H9 (cell line): ENCODE data around the gene ZNF587B. TPM values are rescaled to one million over a fixed set of nuclear protein-coding genes. Genes with fewer than 3 reads are reported as not detected.

Experiments
- DNase-seq: peaks from one replicate; pipeline ENCODE4 v3.0.0-alpha.2; 2017
- H2AFZ ChIP-seq: one replicate; pipeline ENCODE4 v1.6.1; 2013; ENCODE audit warnings: mild to moderate bottlenecking, low read length, control low read depth, moderate library complexity
- H2AK5ac ChIP-seq: 2 replicates; pipeline ENCODE4 v1.6.1; 2013; ENCODE audit warnings: low read length, control low read depth, mixed read lengths; ENCODE audit not compliant: insufficient read length
- H2BK120ac ChIP-seq: one replicate; pipeline ENCODE4 v1.6.1; 2013; ENCODE audit warnings: low read depth, mild to moderate bottlenecking, low read length, control low read depth, inconsistent platforms; ENCODE audit not compliant: poor library complexity, severe bottlenecking
- H2BK12ac ChIP-seq: 2 replicates; pipeline ENCODE4 v1.6.1; 2013; ENCODE audit warnings: low read length, control low read depth, mixed read lengths, low read depth; ENCODE audit not compliant: insufficient read length
- H2BK15ac ChIP-seq: 2 replicates; pipeline ENCODE4 v1.6.1; 2013; ENCODE audit warnings: low read depth, low read length, control low read depth
- H2BK20ac ChIP-seq: one replicate; pipeline ENCODE4 v1.6.1; 2013; ENCODE audit warnings: low read depth, mild to moderate bottlenecking, low read length, control low read depth, inconsistent platforms; ENCODE audit not compliant: poor library complexity, severe bottlenecking
- H2BK5ac ChIP-seq: 2 replicates; pipeline ENCODE4 v1.6.1; 2013; ENCODE audit warnings: low read length, control low read depth, mixed read lengths; ENCODE audit not compliant: insufficient read length
- H3K14ac ChIP-seq: 2 replicates; pipeline ENCODE4 v1.6.1; 2013; ENCODE audit warnings: low read length, control low read depth; ENCODE audit not compliant: insufficient read depth
- H3K18ac ChIP-seq: 2 replicates; pipeline ENCODE4 v1.6.1; 2013; ENCODE audit warnings: low read depth, mild to moderate bottlenecking, mixed read lengths, low read length, control low read depth; ENCODE audit not compliant: insufficient read length
- H3K23ac ChIP-seq: 2 replicates; pipeline ENCODE4 v1.6.1; 2013; ENCODE audit warnings: low read length, control low read depth, mixed read lengths, low read depth; ENCODE audit not compliant: insufficient read length
- H3K23me2 ChIP-seq: 2 replicates; pipeline ENCODE4 v1.6.1; 2013; ENCODE audit warnings: low read depth, mild to moderate bottlenecking, mixed read lengths, low read length, control low read depth; ENCODE audit not compliant: insufficient read length, poor library complexity, severe bottlenecking
- H3K27ac ChIP-seq: 2 replicates; pipeline ENCODE4 v1.5.1; 2013; ENCODE audit warnings: low read length, control low read depth, mixed read lengths, low read depth; ENCODE audit not compliant: insufficient read length
- H3K27me3 ChIP-seq: 2 replicates; pipeline ENCODE4 v1.6.1; 2013; ENCODE audit warnings: low read length, control low read depth, inconsistent platforms; ENCODE audit not compliant: insufficient read depth
- H3K4ac ChIP-seq: 2 replicates; pipeline ENCODE4 v1.6.1; 2013; ENCODE audit warnings: low read depth, mild to moderate bottlenecking, control low read depth, inconsistent platforms, low read length, moderate library complexity
- H3K4me1 ChIP-seq: 2 replicates; pipeline ENCODE4 v1.6.1; 2013; ENCODE audit warnings: low read length, control low read depth, inconsistent platforms; ENCODE audit not compliant: insufficient read depth
- H3K4me2 ChIP-seq: 2 replicates; pipeline ENCODE4 v1.6.1; 2013; ENCODE audit warnings: low read length, control low read depth, mixed read lengths; ENCODE audit not compliant: insufficient read length, insufficient read depth
- H3K56ac ChIP-seq: 2 replicates; pipeline ENCODE4 v1.6.1; 2013; ENCODE audit warnings: low read depth, mild to moderate bottlenecking, mixed read lengths, low read length, control low read depth; ENCODE audit not compliant: insufficient read length
- H3K79me1 ChIP-seq: 2 replicates; pipeline ENCODE4 v1.6.1; 2013; ENCODE audit warnings: low read depth, mild to moderate bottlenecking, moderate library complexity, low read length, control low read depth, inconsistent platforms; ENCODE audit not compliant: insufficient read depth, poor library complexity, severe bottlenecking
- H3K79me2 ChIP-seq: 2 replicates; pipeline ENCODE4 v1.6.1; 2013; ENCODE audit warnings: low read length, control low read depth, inconsistent platforms; ENCODE audit not compliant: insufficient read depth
- H3K9ac ChIP-seq: 2 replicates; pipeline ENCODE4 v1.6.1; 2013; ENCODE audit warnings: low read length, control low read depth, mixed read lengths; ENCODE audit not compliant: insufficient read length; ENCODE audit errors: extremely low read depth
- H3K9me3 ChIP-seq: one replicate; pipeline ENCODE4 v1.6.1; 2013; ENCODE audit warnings: low read depth, low read length, inconsistent platforms; ENCODE audit not compliant: control insufficient read depth
- H3T11ph ChIP-seq: one replicate; pipeline ENCODE4 v1.6.1; 2013; ENCODE audit warnings: mild to moderate bottlenecking, low read length, control low read depth, inconsistent platforms
- H4K20me1 ChIP-seq: one replicate; pipeline ENCODE4 v1.6.1; 2013; ENCODE audit not compliant: control insufficient read depth, insufficient read length, insufficient read depth
- H4K5ac ChIP-seq: 2 replicates; pipeline ENCODE4 v1.6.1; 2013; ENCODE audit warnings: low read depth, mild to moderate bottlenecking, mixed read lengths, low read length, control low read depth; ENCODE audit not compliant: insufficient read length
- H4K8ac ChIP-seq: replicated peaks from 2 replicates; pipeline ENCODE4 v1.6.1; 2013; ENCODE audit warnings: low read length, control low read depth, mixed read lengths, low read depth; ENCODE audit not compliant: insufficient read length
- H4K91ac ChIP-seq: 2 replicates; pipeline ENCODE4 v1.6.1; 2013; ENCODE audit warnings: low read depth, mild to moderate bottlenecking, moderate library complexity, mixed read lengths, low read length, control low read depth; ENCODE audit not compliant: insufficient read length
- H3K27ac Mint-ChIP-seq, 3 experiments: 2 replicates in 2 of 3; 3 replicates in 1 of 3; pipeline ENCODE4 v1.8.0; 2020 to 2021; ENCODE audit warnings: mixed read lengths in 3 of 3, mild to moderate bottlenecking in 1 of 3, moderate library complexity in 1 of 3
- H3K27me3 Mint-ChIP-seq: 2 replicates; pipeline ENCODE4 v1.8.0; 2021; ENCODE audit warnings: low read depth, mild to moderate bottlenecking, moderate library complexity, mixed read lengths
- H3K36me3 Mint-ChIP-seq, 3 experiments: 2 replicates in 2 of 3; 3 replicates in 1 of 3; pipeline ENCODE4 v1.8.0; 2020 to 2021; ENCODE audit warnings: low read depth in 3 of 3, mixed read lengths in 3 of 3; ENCODE audit not compliant: insufficient read depth in 1 of 3
- H3K4me1 Mint-ChIP-seq, 2 experiments: 2 replicates each; pipeline ENCODE4 v1.8.0; 2020; ENCODE audit warnings: mixed read lengths in 2 of 2
- H3K4me3 Mint-ChIP-seq, 2 experiments: 2 replicates in 1 of 2; 3 replicates in 1 of 2; pipeline ENCODE4 v1.8.0; 2020 to 2021; ENCODE audit warnings: mild to moderate bottlenecking in 2 of 2, mixed read lengths in 2 of 2, moderate library complexity in 1 of 2
- H3K9me3 Mint-ChIP-seq, 2 experiments: 2 replicates in 1 of 2; 3 replicates in 1 of 2; pipeline ENCODE4 v1.8.0; 2020; ENCODE audit warnings: mild to moderate bottlenecking in 2 of 2, mixed read lengths in 2 of 2, moderate library complexity in 1 of 2
- CTCF ChIP-seq: fragments of 200-600 bp; sonication (generic); conservative IDR thresholded peaks from 3 replicates; pipeline ENCODE4 v1.8.0; 2021; ENCODE audit warnings: antibody characterized with exemption, mild to moderate bottlenecking
- WGBS: extraction: QIAGEN DNeasy Blood & Tissue Kit; methylation state at CpG from one replicate; pipeline ENCODE4 v1.1.7; 2013; ENCODE audit warnings: missing lambda C conversion rate, low lambda C conversion rate, mixed read lengths; ENCODE audit not compliant: insufficient read length; ENCODE audit errors: extremely low coverage; 5-methylcytosine and 5-hydroxymethylcytosine counted together
- total RNA-seq: library from RNA; stranded (reverse); gene quantifications from 2 replicates; pipeline ENCODE4 v1.2.1, GENCODE V29; 2021

The ZNF587B gene
- total RNA-seq, 1 experiment from 2014 or later: 45.2 TPM

GRCh38 chr19:57817976-57818375 lies 12.1 kb upstream of the ZNF587B start:
- WGBS: no CpG with 5 or more reads among the region's 14 CpGs

More at GRCh38 chr19:57817976-57818375, 12.1 kb upstream of the ZNF587B start:
- no peaks in the 10 kb centered on the region for H4K20me1 ChIP-seq
- peaks cover 25% of the 10 kb centered on the region; the same call in 1 of the 2 replicates for H3K79me2 ChIP-seq
- no peak overlapping the region for H2AK5ac ChIP-seq
- no peak overlapping the region for H2BK15ac ChIP-seq
- no peak overlapping the region for H3K23ac ChIP-seq
- Mint-ChIP-seq H3K36me3 (peaks cover 7 to 34% (median 28%) of the 10 kb centered on the region in 3 experiments), H3K27ac (peak overlapping the region in 2 of 3 experiments; percentile 66 to 81; a peak in 4 of 7 replicates), H3K9me3 (peaks cover 0 to 2% of the 10 kb centered on the region in 2 experiments; a peak in 1 of 5 replicates), H3K4me3 (peak overlapping the region; percentile 96 to 98; a peak in 3 of 5 replicates), H3K27me3 (no peaks in the 10 kb centered on the region), H3K4me1 (peaks cover 43 to 45% of the 10 kb centered on the region in 2 experiments)
- no peaks in the 10 kb centered on the region for H3K27me3 ChIP-seq
- H4K5ac ChIP-seq: no peak overlapping the region
- no peak overlapping the region for H2BK12ac ChIP-seq
- H2BK120ac ChIP-seq: no peak overlapping the region
- H3K14ac ChIP-seq: no peak overlapping the region
- H4K8ac ChIP-seq: no peak overlapping the region
- no peak overlapping the region for H4K91ac ChIP-seq
- H3K79me1 ChIP-seq: peaks cover under 1% of the 10 kb centered on the region
- no peak for DNase-seq
- no peak overlapping the region for H3K4me2 ChIP-seq
- no peak overlapping the region for H3K56ac ChIP-seq
- no peak overlapping the region for H3K27ac ChIP-seq
- H3K9me3 ChIP-seq: no peaks in the 10 kb centered on the region
- no peaks in the 10 kb centered on the region; the same call in 1 of the 2 replicates for H3K4me1 ChIP-seq
- H3K23me2 ChIP-seq: peaks cover 14% of the 10 kb centered on the region
- no peak overlapping the region for H3T11ph ChIP-seq
- H2BK20ac ChIP-seq: no peak overlapping the region
- no peak overlapping the region for H3K9ac ChIP-seq
- no peak overlapping the region for H2AFZ ChIP-seq
- no peak overlapping the region for H3K18ac ChIP-seq
- H3K4ac ChIP-seq: no peak overlapping the region
- H2BK5ac ChIP-seq: no peak overlapping the region
- TF ChIP-seq CTCF: no peak
